Neuronal stem cell (in vitro differentiated cells): ENCODE measurements around the gene AZIN2.
A peak's percentile ranks its signal among the peaks of the same experiment; 100 is the strongest.

Experiments
- DNase-seq: peaks from one replicate; pipeline ENCODE4 v3.0.0-alpha.2; 2013; ENCODE audit warnings: low spot score
- H2AFZ ChIP-seq: one replicate; pipeline ENCODE4 v1.6.1; 2013; ENCODE audit warnings: mild to moderate bottlenecking, low read length, inconsistent platforms
- H2AK5ac ChIP-seq: 2 replicates; pipeline ENCODE4 v1.6.1; 2013; ENCODE audit warnings: low read depth, mild to moderate bottlenecking, inconsistent platforms, low read length, moderate library complexity, mixed read lengths
- H2BK120ac ChIP-seq: 2 replicates; pipeline ENCODE4 v1.6.1; 2013; ENCODE audit warnings: low read depth, mild to moderate bottlenecking, inconsistent platforms, low read length, moderate library complexity, mixed read lengths
- H2BK12ac ChIP-seq: one replicate; pipeline ENCODE4 v1.6.1; 2013; ENCODE audit warnings: low read length, inconsistent platforms
- H2BK15ac ChIP-seq: 2 replicates; pipeline ENCODE4 v1.6.1; 2013; ENCODE audit warnings: mild to moderate bottlenecking, low read length, inconsistent platforms, mixed read lengths
- H2BK5ac ChIP-seq: one replicate; pipeline ENCODE4 v1.6.1; 2013; ENCODE audit warnings: inconsistent platforms, mild to moderate bottlenecking, low read length, moderate library complexity
- H3K14ac ChIP-seq: one replicate; pipeline ENCODE4 v1.6.1; 2013; ENCODE audit warnings: low read length, inconsistent platforms
- H3K18ac ChIP-seq: 2 replicates; pipeline ENCODE4 v1.6.1; 2013; ENCODE audit warnings: low read length, inconsistent platforms
- H3K23ac ChIP-seq: 2 replicates; pipeline ENCODE4 v1.6.1; 2013; ENCODE audit warnings: low read depth, mild to moderate bottlenecking, mixed read lengths, low read length, inconsistent platforms; ENCODE audit not compliant: poor library complexity
- H3K27ac ChIP-seq: replicated peaks from 3 replicates; pipeline ENCODE4 v1.5.1; 2013; ENCODE audit warnings: low read length, inconsistent platforms
- H3K27me3 ChIP-seq, 3 experiments: 2 replicates each; pipeline ENCODE4 v1.6.1; 2013; ENCODE audit warnings: low read length in 3 of 3, mild to moderate bottlenecking in 2 of 3, inconsistent platforms in 1 of 3, low read depth in 1 of 3, mixed read lengths in 1 of 3, moderate library complexity in 1 of 3; ENCODE audit not compliant: control insufficient read depth in 3 of 3, insufficient read depth in 3 of 3
- H3K36me3 ChIP-seq, 2 donors: replicated peaks in 1 of 2; 2 replicates each; pipeline ENCODE4 v1.6.1; 2013; ENCODE audit warnings: low read length in 2 of 2; ENCODE audit not compliant: control insufficient read depth in 2 of 2, insufficient read depth in 2 of 2
- H3K4ac ChIP-seq: 2 replicates; pipeline ENCODE4 v1.6.1; 2013; ENCODE audit warnings: inconsistent platforms, mild to moderate bottlenecking, low read length, moderate library complexity
- H3K4me1 ChIP-seq, 2 donors: 1 replicate in 1 of 2; 2 replicates in 1 of 2; pipeline ENCODE4 v1.6.1; 2013; ENCODE audit warnings: low read length in 2 of 2, low read depth in 1 of 2; ENCODE audit not compliant: control insufficient read depth in 2 of 2, insufficient read depth in 1 of 2
- H3K4me2 ChIP-seq: one replicate; pipeline ENCODE4 v1.6.1; 2013; ENCODE audit warnings: mild to moderate bottlenecking, low read length, inconsistent platforms; ENCODE audit not compliant: insufficient read depth, poor library complexity, severe bottlenecking
- H3K4me3 ChIP-seq, 2 donors: 2 replicates each; pipeline ENCODE4 v1.5.1; 2013; ENCODE audit warnings: low read length in 2 of 2, mild to moderate bottlenecking in 2 of 2, inconsistent platforms in 1 of 2, moderate library complexity in 1 of 2
- H3K79me1 ChIP-seq: one replicate; pipeline ENCODE4 v1.6.1; 2013; ENCODE audit warnings: low read depth, mild to moderate bottlenecking, inconsistent platforms, low read length, moderate library complexity
- H3K9ac ChIP-seq: one replicate; pipeline ENCODE4 v1.6.1; 2013; ENCODE audit warnings: mild to moderate bottlenecking, low read depth, low read length, inconsistent platforms; ENCODE audit not compliant: poor library complexity
- H3K9me3 ChIP-seq, 2 donors: replicated peaks in 1 of 2; 2 replicates each; pipeline versions ENCODE3 to v1.6.1; 2013; ENCODE audit warnings: low read length in 2 of 2, mild to moderate bottlenecking in 2 of 2, inconsistent platforms in 1 of 2, low read depth in 1 of 2, mixed read lengths in 1 of 2, moderate library complexity in 1 of 2; ENCODE audit not compliant: control insufficient read depth in 2 of 2, insufficient read depth in 1 of 2
- H4K8ac ChIP-seq: one replicate; pipeline ENCODE4 v1.6.1; 2013; ENCODE audit warnings: low read depth, mild to moderate bottlenecking, inconsistent platforms, low read length, moderate library complexity
- H4K91ac ChIP-seq: one replicate; pipeline ENCODE4 v1.6.1; 2013; ENCODE audit warnings: low read length, low read depth, mild to moderate bottlenecking, inconsistent platforms; ENCODE audit not compliant: poor library complexity
- WGBS, 2 donors: extraction: QIAGEN DNeasy Blood & Tissue Kit; methylation state at CpG; one replicate each; pipeline ENCODE4 v1.1.7; 2013; ENCODE audit warnings: missing lambda C conversion rate in 2 of 2, mixed read lengths in 1 of 2; ENCODE audit not compliant: insufficient read length in 2 of 2, insufficient replicate concordance in 1 of 2; ENCODE audit errors: extremely low coverage in 2 of 2; 5-methylcytosine and 5-hydroxymethylcytosine counted together

Gene AZIN2

GRCh38 chr1:33151116-33151515 is 70.2 kb downstream of the AZIN2 start:
- Histone ChIP-seq H3K23ac (no peak overlapping the region), H2BK120ac (no peak overlapping the region), H3K9me3 (no peaks in the 10 kb centered on the region), H3K36me3 (peaks cover 2 to 70% of the 10 kb centered on the region in 2 donors), H2BK12ac (peak overlapping the region; percentile 2), H3K4ac (no peak overlapping the region), H2AFZ (no peak overlapping the region), H2BK5ac (no peak overlapping the region), H3K4me2 (no peak overlapping the region), H3K27ac (no peak overlapping the region), H3K79me1 (no peaks in the 10 kb centered on the region), H2BK15ac (no peak overlapping the region), H4K8ac (no peak overlapping the region), H3K18ac (peak overlapping the region; percentile 1), H3K4me3 (no peak overlapping the region), H3K9ac (no peak overlapping the region), H3K27me3 (no peaks in the 10 kb centered on the region), H3K4me1 (peaks cover 28 to 35% of the 10 kb centered on the region in 2 donors), H3K14ac (no peak overlapping the region), H2AK5ac (peak overlapping the region; percentile 5), H4K91ac (no peak overlapping the region)
- DNase-seq, result no peak
- no CpG with 5 or more reads among the region's 7 CpGs for WGBS, 2 donors

- no peaks in the 10 kb centered on the region for H3K9me3 ChIP-seq
- H3K23ac ChIP-seq, result no peak overlapping the region
- H3K4me1 ChIP-seq, result peaks cover 35 to 36% of the 10 kb centered on the region in 2 donors
- peaks cover 0 to 67% of the 10 kb centered on the region in 2 donors for H3K36me3 ChIP-seq
- H3K18ac ChIP-seq, result peak overlapping the region; percentile 63
- H2BK5ac ChIP-seq, result no peak overlapping the region
- no peak overlapping the region for H2BK12ac ChIP-seq
- no peak overlapping the region for H4K8ac ChIP-seq
- H3K4me3 ChIP-seq, result no peak overlapping the region
- H2BK120ac ChIP-seq, result no peak overlapping the region
- H2BK15ac ChIP-seq, result peak overlapping the region; percentile 6
- peak overlapping the region; percentile 46 for H3K27ac ChIP-seq
- H3K4me2 ChIP-seq, result no peak overlapping the region
- no peak overlapping the region for H3K9ac ChIP-seq
- no peak overlapping the region for H2AFZ ChIP-seq
- H3K14ac ChIP-seq, result no peak overlapping the region
- no CpG with 5 or more reads among the region's 2 CpGs for WGBS, 2 donors
- H3K79me1 ChIP-seq, result no peaks in the 10 kb centered on the region
- no peaks in the 10 kb centered on the region for H3K27me3 ChIP-seq
- H3K4ac ChIP-seq, result no peak overlapping the region
- H2AK5ac ChIP-seq, result peak overlapping the region; percentile 23
- H4K91ac ChIP-seq, result no peak overlapping the region
- DNase-seq, result no peak
Measured at GRCh38 chr1:33152685-33153432, 71.9 kb downstream of the AZIN2 start.

GRCh38 chr1:33153650-33154049 is 72.7 kb downstream of the AZIN2 start:
- Histone ChIP-seq H3K9me3 (no peaks in the 10 kb centered on the region), H2AK5ac (peak overlapping the region; percentile 23), H3K4me1 (peaks cover 35 to 36% of the 10 kb centered on the region in 2 donors), H3K9ac (no peak overlapping the region), H3K4me3 (no peak overlapping the region), H3K27me3 (no peaks in the 10 kb centered on the region), H3K4ac (no peak overlapping the region), H4K91ac (no peak overlapping the region), H2BK12ac (no peak overlapping the region), H3K14ac (no peak overlapping the region), H2BK5ac (no peak overlapping the region), H2BK15ac (no peak overlapping the region), H3K79me1 (no peaks in the 10 kb centered on the region), H3K4me2 (no peak overlapping the region), H3K36me3 (peaks cover 3 to 67% of the 10 kb centered on the region in 2 donors), H2BK120ac (no peak overlapping the region), H4K8ac (no peak overlapping the region), H3K18ac (no peak overlapping the region), H2AFZ (no peak overlapping the region), H3K27ac (peak overlapping the region; percentile 46), H3K23ac (no peak overlapping the region)
- no CpG with 5 or more reads among the region's 2 CpGs for WGBS, 2 donors
- DNase-seq, result no peak

GRCh38 chr1:33155877-33156538 is 75.1 kb downstream of the AZIN2 start:
- no peak overlapping the region for H4K91ac ChIP-seq
- no peak overlapping the region for H3K14ac ChIP-seq
- no peak overlapping the region for H2BK5ac ChIP-seq
- H3K4me1 ChIP-seq, result peaks cover 32 to 34% of the 10 kb centered on the region in 2 donors
- peak overlapping the region; percentile 30 for H2BK12ac ChIP-seq
- no peak overlapping the region for H3K23ac ChIP-seq
- H2BK120ac ChIP-seq, result no peak overlapping the region
- no peak for DNase-seq
- no peak overlapping the region for H2BK15ac ChIP-seq
- no peak overlapping the region for H3K4me2 ChIP-seq
- H3K9me3 ChIP-seq, result no peaks in the 10 kb centered on the region
- no peak overlapping the region for H4K8ac ChIP-seq
- H3K27ac ChIP-seq, result no peak overlapping the region
- peak overlapping the region; percentile 5 for H3K18ac ChIP-seq
- no peak overlapping the region for H2AK5ac ChIP-seq
- peaks cover 3 to 59% of the 10 kb centered on the region in 2 donors for H3K36me3 ChIP-seq
- H3K4ac ChIP-seq, result no peak overlapping the region
- WGBS, 2 donors, result no CpG with 5 or more reads among the region's 4 CpGs
- no peak overlapping the region for H2AFZ ChIP-seq
- no peak overlapping the region for H3K4me3 ChIP-seq
- H3K27me3 ChIP-seq, result no peaks in the 10 kb centered on the region
- no peak overlapping the region for H3K9ac ChIP-seq
- H3K79me1 ChIP-seq, result peaks cover 3% of the 10 kb centered on the region
